Astrocyte (in vitro differentiated cells and primary cell): ENCODE data around the gene INTS4.
"Not testable (repeated sequence)": the region's sequence is repeated elsewhere in the genome, so short reads cannot be mapped to it uniquely, and the experiment has no call there.

Experiments
- CTCF ChIP-seq: IDR thresholded peaks from 2 replicates; pipeline ENCODE4 v1.5.1; 2011; ENCODE audit warnings: low read depth, mild to moderate bottlenecking, inconsistent platforms, low read length, moderate library complexity; ENCODE audit not compliant: insufficient read depth
- EZH2 ChIP-seq: IDR thresholded peaks from 2 replicates; pipeline ENCODE4 v1.6.1; 2012; ENCODE audit warnings: mild to moderate bottlenecking, low read length, inconsistent platforms; ENCODE audit not compliant: insufficient read depth

- TF ChIP-seq CTCF, EZH2: not testable (repeated sequence)
Observed at GRCh38 chr11:77958583-77959177, 35.8 kb downstream of the INTS4 start.
